K562 (cell line): ENCODE data around the gene CCT5. TPM values are rescaled to one million over a fixed set of nuclear protein-coding genes. Genes with fewer than 3 reads are reported as not detected.

Source experiments
- CHD7 ChIP-seq: fragments of 200-600 bp; sonication (generic); IDR thresholded peaks from one replicate; pipeline ENCODE4 v1.6.1; 2012; ENCODE audit warnings: mild to moderate bottlenecking, low read depth, low read length, inconsistent platforms
- HNRNPLL ChIP-seq: fragments of 200-400 bp; formaldehyde crosslinking; IDR thresholded peaks from 2 replicates; pipeline ENCODE4 v1.6.1; 2017; ENCODE audit warnings: low read length, low read depth, mild to moderate bottlenecking; ENCODE audit not compliant: poor library complexity, severe bottlenecking
- REST ChIP-seq, 2 experiments: fragments of 450-650 bp; formaldehyde crosslinking in 1 of 2; IDR thresholded peaks; 2 replicates each; pipeline versions ENCODE4 v1.4.0 to v1.6.1; 2014 to 2020; ENCODE audit warnings: mild to moderate bottlenecking in 2 of 2, borderline replicate concordance in 1 of 2, low read depth in 1 of 2
- XRCC4 ChIP-seq: IDR thresholded peaks from one replicate; pipeline ENCODE4 v1.6.1; 2011; ENCODE audit not compliant: insufficient read depth, insufficient read length; ENCODE audit errors: extremely low read depth
- ZNF445 ChIP-seq: fragments of 250-450 bp; sonication (Bioruptor Pico); IDR thresholded peaks from 2 replicates; pipeline ENCODE4 v1.4.0; 2020; ENCODE audit warnings: low read depth, mild to moderate bottlenecking, moderate library complexity
- polyA plus RNA-seq, 8 experiments: library from polyadenylated mRNA; depleted of rRNA in 4 of 8; stranded (reverse) in 5 of 8; unstranded in 3 of 8; fragments of >200 nt; fragmentation: Nextera tagmentation in 2 of 8; fragmentation: Illumina TruSeq in 1 of 8; extraction: Ambion mirVana in 2 of 8; extraction: Trizol in 1 of 8; gene quantifications; 2 replicates each; pipeline versions ENCODE4 v1.2.1 to v1.2.3, GENCODE V29; 2011 to 2014; ENCODE audit warnings: inconsistent platforms in 1 of 8, missing spikeins in 1 of 8
- total RNA-seq, 7 experiments: library from RNA; depleted of rRNA in 6 of 7; stranded (reverse); fragments of >200 nt in 6 of 7; fragmentation: Illumina TruSeq in 2 of 7; extraction: Trizol in 2 of 7; gene quantifications; 2 replicates each; pipeline versions ENCODE4 v1.2.1 to v1.2.3, GENCODE V29; 2011 to 2021; ENCODE audit warnings: low replicate concordance in 1 of 7

Gene CCT5
- total and polyA plus RNA-seq, 9 of the 15 experiments (the other 6 are each of a cell fraction or from before 2014, with no cell fraction given): 782 to 1,606 (median 1,153) TPM

- TF ChIP-seq REST (IDR thresholded peaks at IDR 0.05; ENCODE audit: borderline replicate concordance): peak; percentile 5; the same call in 1 of the 2 replicates
- 0 out of 2 replicates have a peak, but pooled peaks have one; percentile 51 for TF ChIP-seq REST (CRISPR knock-in tag; IDR thresholded peaks at IDR 0.05; ENCODE audit: low read depth)
- TF ChIP-seq HNRNPLL: no peak
- no peak for TF ChIP-seq ZNF445 (CRISPR knock-in tag)
- no peak for TF ChIP-seq CHD7
- TF ChIP-seq XRCC4: no peak
These were observed 57.4 kb downstream of the CCT5 start, which contains the start of gene CMBL (continued) for GRCh38 chr5:10307206-10308148.
